Measurements from ENCODE around the gene PRKAB1. TPM values are rescaled to one million over a fixed set of nuclear protein-coding genes. Genes with fewer than 3 reads are reported as not detected.

Gene PRKAB1
- total RNA-seq, 1 experiment from 2014 or later: 30.0 TPM

- peak overlapping the region; percentile 77 for H3K27ac ChIP-seq
- ChIA-PET POLR2A (ENCODE audit: unreplicated experiment) (interaction anchor here (0.6 kb wide), 1 partner anchor 449 kb away, joined by 3 read pairs; no protein-coding TSS in a partner anchor), CTCF (no interaction called here)
- no TSS peak for BruUV-seq (replicated peaks)
- H3K27me3 ChIP-seq (ENCODE audit: insufficient read depth, low read depth): no peaks in the 10 kb centered on the region
- H3K79me2 ChIP-seq (ENCODE audit: low read depth): peaks cover 40% of the 10 kb centered on the region
- no peaks in the 10 kb centered on the region for H3K9me2 ChIP-seq (ENCODE audit: insufficient read depth)
- H3K4me2 ChIP-seq: peak overlapping the region; percentile 92
- intact Hi-C loops (cut with micrococcal nuclease; ENCODE audit: unreplicated experiment): no loop called here
- DNase-seq: no peak
- TF ChIP-seq CTCF (conservative IDR thresholded peaks at IDR 0.05): no peak
- TF ChIP-seq EZH2 (IDR thresholded peaks at IDR 0.05; ENCODE audit: low read depth): no peak
- peak overlapping the region; percentile 79 for H3K4me3 ChIP-seq
- H3K9me3 ChIP-seq (ENCODE audit: insufficient read depth, low read depth): no peaks in the 10 kb centered on the region
- peaks cover 28% of the 10 kb centered on the region for H3F3A ChIP-seq (ENCODE audit: insufficient read depth, low read depth)
- H3K4me1 ChIP-seq (replicated peaks; ENCODE audit: insufficient read depth): peaks cover 30% of the 10 kb centered on the region
- 0 out of 2 replicates have a peak, but pooled peaks cover 7% of the 10 kb centered on the region for H4K20me1 ChIP-seq (ENCODE audit: insufficient read depth)
- H3K36me3 ChIP-seq (ENCODE audit: low read depth): peaks cover 22% of the 10 kb centered on the region
- peak overlapping the region; percentile 84 for H2AFZ ChIP-seq
These were observed 450 bp downstream of the PRKAB1 start for GRCh38 chr12:119668324-119668841.

- ChIA-PET CTCF (interaction anchor here (0.6 kb wide), 1 partner anchor 221 kb away, joined by 9 read pairs; no protein-coding TSS in a partner anchor), POLR2A (ENCODE audit: unreplicated experiment) (no interaction called here)
- TF ChIP-seq CTCF (conservative IDR thresholded peaks at IDR 0.05) (no peak), EZH2 (IDR thresholded peaks at IDR 0.05; ENCODE audit: low read depth) (no peak)
- Histone ChIP-seq H3K9me2 (ENCODE audit: insufficient read depth) (no peaks in the 10 kb centered on the region), H3K27me3 (ENCODE audit: insufficient read depth, low read depth) (no peaks in the 10 kb centered on the region), H3K79me2 (ENCODE audit: low read depth) (peaks cover 40% of the 10 kb centered on the region), H3F3A (ENCODE audit: insufficient read depth, low read depth) (peaks cover 35% of the 10 kb centered on the region), H3K4me2 (peak overlapping the region; percentile 92), H4K20me1 (ENCODE audit: insufficient read depth) (0 out of 2 replicates have a peak, but pooled peaks cover 10% of the 10 kb centered on the region), H3K4me1 (replicated peaks; ENCODE audit: insufficient read depth) (peaks cover 44% of the 10 kb centered on the region), H3K9me3 (ENCODE audit: insufficient read depth, low read depth) (no peaks in the 10 kb centered on the region), H3K27ac (peak overlapping the region; percentile 27; the same call in 1 of the 2 replicates), H2AFZ (no peak overlapping the region), H3K36me3 (ENCODE audit: low read depth) (peaks cover 29% of the 10 kb centered on the region), H3K4me3 (no peak overlapping the region; the same call in 1 of the 2 replicates)
- DNase-seq: peak in 1 of 2 experiments; percentile 72
- intact Hi-C loops (cut with micrococcal nuclease; ENCODE audit: unreplicated experiment): no loop called here
- BruUV-seq (replicated peaks): TSS peak; percentile 7
These were observed 2.0 kb downstream of the PRKAB1 start for GRCh38 chr12:119669744-119670472.

- Histone ChIP-seq H3K4me1 (replicated peaks; ENCODE audit: insufficient read depth) (peaks cover 44% of the 10 kb centered on the region), H3K9me2 (ENCODE audit: insufficient read depth) (no peaks in the 10 kb centered on the region), H3K4me3 (no peak overlapping the region), H4K20me1 (ENCODE audit: insufficient read depth) (0 out of 2 replicates have a peak, but pooled peaks cover 10% of the 10 kb centered on the region), H3K79me2 (ENCODE audit: low read depth) (peaks cover 40% of the 10 kb centered on the region), H3F3A (ENCODE audit: insufficient read depth, low read depth) (peaks cover 41% of the 10 kb centered on the region), H3K9me3 (ENCODE audit: insufficient read depth, low read depth) (no peaks in the 10 kb centered on the region), H2AFZ (no peak overlapping the region), H3K27me3 (ENCODE audit: insufficient read depth, low read depth) (no peaks in the 10 kb centered on the region), H3K27ac (no peak overlapping the region), H3K36me3 (ENCODE audit: low read depth) (peaks cover 36% of the 10 kb centered on the region), H3K4me2 (no peak overlapping the region)
- no TSS peak for BruUV-seq (replicated peaks)
- DNase-seq: no peak
- no peak for TF ChIP-seq EZH2 (IDR thresholded peaks at IDR 0.05; ENCODE audit: low read depth)
- no peak for TF ChIP-seq CTCF (conservative IDR thresholded peaks at IDR 0.05)
- ChIA-PET CTCF (no interaction called here), POLR2A (ENCODE audit: unreplicated experiment) (no interaction called here)
- intact Hi-C loops (cut with micrococcal nuclease; ENCODE audit: unreplicated experiment): no loop called here
These were observed 3.1 kb downstream of the PRKAB1 start for GRCh38 chr12:119671070-119671469.
